BLaER1 (cell line): ENCODE data around the gene EPAS1.
A peak's percentile ranks its signal among the peaks of the same experiment; 100 is the strongest.

Experiments
- H3K27ac ChIP-seq: shearing (Covaris generic); formaldehyde crosslinking; 2 replicates; pipeline ENCODE4 v1.8.1; 2022
- H3K27me3 ChIP-seq: shearing (Covaris generic); formaldehyde crosslinking; 2 replicates; pipeline ENCODE4 v1.8.1; 2022
- H3K36me3 ChIP-seq: shearing (Covaris generic); formaldehyde crosslinking; 2 replicates; pipeline ENCODE4 v1.8.1; 2022
- H3K4me1 ChIP-seq: shearing (Covaris generic); formaldehyde crosslinking; 2 replicates; pipeline ENCODE4 v1.8.1; 2022
- H3K4me2 ChIP-seq: shearing (Covaris generic); formaldehyde crosslinking; 2 replicates; pipeline ENCODE4 v1.8.1; 2022
- H3K4me3 ChIP-seq: shearing (Covaris generic); formaldehyde crosslinking; 2 replicates; pipeline ENCODE4 v1.8.1; 2022
- H3K9ac ChIP-seq: shearing (Covaris generic); formaldehyde crosslinking; 2 replicates; pipeline ENCODE4 v1.8.1; 2022
- H3K9me3 ChIP-seq: shearing (Covaris generic); formaldehyde crosslinking; 2 replicates; pipeline ENCODE4 v1.8.1; 2022
- H4K20me1 ChIP-seq: shearing (Covaris generic); formaldehyde crosslinking; 2 replicates; pipeline ENCODE4 v1.8.1; 2022
- Cebpa-rat ChIP-seq: shearing (Covaris generic); IDR thresholded peaks from 2 replicates; pipeline ENCODE4 v1.8.1; 2022

The EPAS1 gene

DNA sequence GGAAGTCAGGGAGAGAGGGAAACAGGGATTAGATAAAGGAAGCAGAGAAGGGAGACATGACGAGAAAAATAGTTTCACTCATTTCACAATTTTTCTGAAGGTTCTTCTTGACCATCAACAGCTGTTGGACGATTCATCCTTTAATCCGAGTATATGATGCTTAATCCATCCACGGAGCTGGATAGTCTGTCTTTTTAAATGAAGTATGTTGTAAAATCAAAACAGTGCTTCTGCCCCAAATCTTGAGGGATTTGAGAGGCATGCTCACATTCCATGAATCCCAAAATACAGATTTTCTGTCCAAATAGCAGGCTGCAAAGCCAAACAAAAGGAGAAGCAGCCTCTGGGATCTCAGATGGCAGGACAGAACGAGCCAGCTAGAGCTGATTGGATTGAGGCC lies 47.5 kb downstream of the EPAS1 start:
- Histone ChIP-seq H4K20me1 (no peaks in the 10 kb centered on the region), H3K4me3 (no peak overlapping the region), H3K27ac (no peak overlapping the region), H3K27me3 (no peaks in the 10 kb centered on the region), H3K9me3 (no peaks in the 10 kb centered on the region), H3K9ac (no peak overlapping the region), H3K36me3 (no peaks in the 10 kb centered on the region), H3K4me1 (peaks cover 67% of the 10 kb centered on the region), H3K4me2 (no peak overlapping the region)
- no peak for TF ChIP-seq Cebpa-rat

DNA sequence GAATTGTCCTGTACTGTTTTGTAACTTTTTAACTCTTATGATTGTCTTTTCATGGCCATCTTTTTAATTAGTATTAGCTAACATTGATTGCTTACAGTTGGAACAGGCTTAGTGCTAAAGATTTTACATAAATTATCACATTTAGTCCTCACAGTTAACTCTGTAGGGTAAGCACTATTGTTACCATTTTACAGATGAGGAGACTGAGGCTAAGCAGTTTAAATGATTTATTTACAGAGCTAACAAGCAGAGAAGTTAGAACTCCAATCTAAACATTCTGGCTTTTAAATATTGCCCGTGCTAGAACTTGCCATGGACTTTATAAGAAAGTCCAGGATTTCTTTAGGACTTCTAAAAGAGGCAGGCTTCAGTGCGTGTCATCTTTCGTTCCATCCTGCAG lies 48.6 kb downstream of the EPAS1 start:
- no peak overlapping the region for H3K4me2 ChIP-seq
- H3K36me3 ChIP-seq = no peaks in the 10 kb centered on the region
- peaks cover 67% of the 10 kb centered on the region for H3K4me1 ChIP-seq
- H3K9me3 ChIP-seq = no peaks in the 10 kb centered on the region
- no peak overlapping the region for H3K9ac ChIP-seq
- H3K27me3 ChIP-seq = no peaks in the 10 kb centered on the region
- TF ChIP-seq Cebpa-rat = no peak
- no peak overlapping the region for H3K27ac ChIP-seq
- no peaks in the 10 kb centered on the region for H4K20me1 ChIP-seq
- H3K4me3 ChIP-seq = no peak overlapping the region

DNA sequence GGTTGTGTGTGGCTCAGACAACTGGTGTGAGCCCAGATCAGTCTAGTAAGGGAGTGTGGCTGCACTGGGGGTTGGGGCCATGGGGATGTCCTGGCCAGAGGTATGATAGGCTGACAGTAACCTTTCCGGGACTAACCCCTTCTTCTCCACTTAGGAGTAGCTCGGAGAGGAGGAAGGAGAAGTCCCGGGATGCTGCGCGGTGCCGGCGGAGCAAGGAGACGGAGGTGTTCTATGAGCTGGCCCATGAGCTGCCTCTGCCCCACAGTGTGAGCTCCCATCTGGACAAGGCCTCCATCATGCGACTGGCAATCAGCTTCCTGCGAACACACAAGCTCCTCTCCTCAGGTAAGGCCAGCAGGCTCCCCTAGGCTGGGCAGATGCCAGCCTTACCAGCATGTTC lies 49.5 kb downstream of the EPAS1 start:
- no peak overlapping the region for H3K4me3 ChIP-seq
- no peaks in the 10 kb centered on the region for H4K20me1 ChIP-seq
- H3K4me2 ChIP-seq = peak overlapping the region; percentile 91
- H3K4me1 ChIP-seq = peaks cover 71% of the 10 kb centered on the region
- no peaks in the 10 kb centered on the region for H3K36me3 ChIP-seq
- H3K27ac ChIP-seq = peak overlapping the region; percentile 85
- no peak overlapping the region for H3K9ac ChIP-seq
- H3K27me3 ChIP-seq = no peaks in the 10 kb centered on the region
- no peaks in the 10 kb centered on the region for H3K9me3 ChIP-seq
- TF ChIP-seq Cebpa-rat = no peak

DNA sequence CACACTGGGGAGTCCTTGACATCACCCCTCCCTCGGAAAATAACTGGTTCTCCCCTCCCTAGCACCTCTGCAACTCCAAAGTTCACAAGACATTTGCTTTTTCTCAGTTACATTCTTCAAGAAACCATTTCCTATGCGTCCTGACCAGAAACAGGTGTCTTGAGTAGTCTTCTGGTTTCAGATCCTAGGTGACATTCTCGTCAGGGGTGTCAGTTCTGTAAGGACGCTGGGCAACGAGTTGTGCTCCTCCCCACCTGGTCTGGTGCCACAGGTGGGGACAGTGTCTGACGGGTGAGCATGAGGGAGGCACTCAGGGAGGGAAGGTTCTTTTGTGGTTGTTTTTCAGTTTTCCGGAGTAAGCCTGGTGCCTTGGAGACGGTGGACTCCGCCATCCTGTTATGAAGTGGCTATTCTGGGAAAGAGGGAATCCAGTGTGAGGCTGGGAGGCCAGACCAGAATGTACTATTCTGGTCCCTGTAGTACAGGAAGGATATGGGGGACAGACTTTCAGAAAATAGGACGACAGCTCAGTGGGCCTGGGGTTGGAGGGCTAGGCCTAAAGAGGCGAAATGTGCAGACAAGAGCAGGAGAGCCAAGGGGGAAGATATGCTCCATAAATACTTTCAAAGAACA lies 50.6 kb downstream of the EPAS1 start:
- H3K36me3 ChIP-seq = no peaks in the 10 kb centered on the region
- peak overlapping the region; percentile 37 for H3K4me3 ChIP-seq
- no peaks in the 10 kb centered on the region for H3K27me3 ChIP-seq
- peaks cover 72% of the 10 kb centered on the region for H3K4me1 ChIP-seq
- TF ChIP-seq Cebpa-rat = no peak
- H3K27ac ChIP-seq = peak overlapping the region; percentile 85
- H3K4me2 ChIP-seq = peak overlapping the region; percentile 91
- H3K9ac ChIP-seq = peak overlapping the region; percentile 55; the same call in 1 of the 2 replicates
- H4K20me1 ChIP-seq = no peaks in the 10 kb centered on the region
- H3K9me3 ChIP-seq = no peaks in the 10 kb centered on the region

DNA sequence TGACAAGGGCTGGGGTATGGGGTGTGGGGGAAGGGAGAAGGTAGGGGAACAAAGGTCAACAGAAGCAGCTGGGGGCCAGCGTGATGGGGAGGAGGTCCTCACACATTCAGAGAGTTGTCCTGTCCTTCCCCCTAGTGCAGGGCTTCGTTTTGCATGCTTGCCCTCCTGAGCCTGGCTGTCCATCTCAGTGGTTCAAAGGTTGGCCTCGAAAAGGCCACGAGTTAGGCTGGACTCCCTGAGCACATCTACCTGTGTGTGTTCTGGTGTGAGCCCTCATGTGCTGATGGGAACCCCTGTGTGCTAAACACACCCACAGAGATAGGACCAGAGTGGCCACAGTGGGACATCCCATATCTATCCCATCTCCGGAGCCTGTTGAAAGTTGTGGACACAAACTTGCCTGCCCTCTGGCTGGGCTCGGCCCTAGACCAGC lies 51.9 kb downstream of the EPAS1 start:
- no peaks in the 10 kb centered on the region for H3K27me3 ChIP-seq
- H3K9me3 ChIP-seq = no peaks in the 10 kb centered on the region
- H3K27ac ChIP-seq = peak overlapping the region; percentile 85
- H3K4me2 ChIP-seq = peak overlapping the region; percentile 91
- no peaks in the 10 kb centered on the region for H3K36me3 ChIP-seq
- no peaks in the 10 kb centered on the region for H4K20me1 ChIP-seq
- peaks cover 82% of the 10 kb centered on the region for H3K4me1 ChIP-seq
- no peak overlapping the region for H3K9ac ChIP-seq
- H3K4me3 ChIP-seq = no peak overlapping the region
- no peak for TF ChIP-seq Cebpa-rat

DNA sequence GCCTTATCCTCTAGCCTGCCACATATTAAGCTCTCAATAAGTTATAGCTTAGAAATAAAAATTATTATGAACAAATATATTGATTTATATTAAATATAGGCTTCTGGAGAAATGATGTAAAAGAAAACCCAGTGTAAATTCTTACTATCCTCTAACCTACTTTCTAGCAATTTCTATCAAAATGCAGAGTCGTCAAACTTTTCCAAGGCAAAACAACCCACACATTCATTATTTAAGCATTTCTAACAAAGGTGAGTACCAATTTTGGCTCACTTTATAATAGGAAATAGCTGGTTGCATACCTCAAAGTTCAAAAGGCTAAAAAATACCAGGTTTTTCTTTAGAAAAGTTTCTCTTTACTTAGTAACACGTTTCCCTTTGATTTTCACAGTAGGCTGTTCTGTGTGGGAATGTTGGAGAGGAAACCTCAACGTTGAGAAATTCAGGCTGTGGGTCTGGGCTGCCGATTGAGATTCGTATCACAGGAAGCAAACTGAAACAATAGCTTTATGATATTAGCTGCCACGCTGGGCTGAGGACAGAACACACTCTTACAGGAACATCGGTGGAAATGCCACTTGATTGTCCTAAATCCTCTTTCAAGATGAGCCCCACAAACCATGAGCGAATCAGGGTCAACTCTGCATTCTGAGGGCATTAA lies 53.0 kb downstream of the EPAS1 start:
- peak overlapping the region; percentile 56; the same call in 1 of the 2 replicates for H3K4me3 ChIP-seq
- H3K27me3 ChIP-seq = no peaks in the 10 kb centered on the region
- peak overlapping the region; percentile 85 for H3K27ac ChIP-seq
- H3K4me2 ChIP-seq = peak overlapping the region; percentile 91
- peaks cover 92% of the 10 kb centered on the region for H3K4me1 ChIP-seq
- no peaks in the 10 kb centered on the region for H3K9me3 ChIP-seq
- H3K36me3 ChIP-seq = no peaks in the 10 kb centered on the region
- peak overlapping the region; percentile 71; the same call in 1 of the 2 replicates for H3K9ac ChIP-seq
- no peak for TF ChIP-seq Cebpa-rat
- H4K20me1 ChIP-seq = no peaks in the 10 kb centered on the region

DNA sequence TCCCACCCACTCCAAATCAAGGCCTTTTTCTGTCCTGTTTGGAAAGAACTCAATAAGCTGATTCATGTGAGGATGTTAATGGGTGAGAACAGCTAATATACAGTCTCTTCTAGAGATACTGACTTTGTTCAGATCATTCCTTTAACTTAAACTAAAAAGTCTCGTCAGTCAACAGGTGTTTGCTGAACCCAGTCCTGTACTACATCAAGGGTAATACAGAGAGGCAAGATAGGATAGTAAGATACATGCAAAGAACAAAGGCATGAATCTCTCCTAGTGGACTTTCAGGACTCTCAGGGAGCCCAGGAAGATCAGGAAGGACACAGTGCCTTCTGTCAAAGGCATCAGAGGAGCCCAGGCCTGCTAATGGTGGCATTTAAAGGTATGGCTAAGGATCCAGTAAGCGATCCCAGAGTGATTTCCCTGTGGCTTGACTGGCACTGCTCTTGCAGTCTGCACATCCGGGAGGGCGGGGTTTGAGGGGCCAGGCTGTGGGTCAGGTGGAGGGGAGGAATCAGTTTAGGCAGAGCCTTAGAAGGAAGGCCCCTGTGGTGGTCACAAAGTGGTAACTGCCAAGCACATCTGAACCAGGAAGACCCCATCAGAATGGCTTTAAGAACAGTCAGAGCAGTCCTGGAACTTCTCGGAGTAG lies 54.0 kb downstream of the EPAS1 start:
- Histone ChIP-seq H3K27me3 (no peaks in the 10 kb centered on the region), H4K20me1 (no peaks in the 10 kb centered on the region), H3K27ac (peak overlapping the region; percentile 85), H3K4me2 (peak overlapping the region; percentile 91), H3K36me3 (peaks cover 4% of the 10 kb centered on the region; the same call in 1 of the 2 replicates), H3K4me1 (peaks cover 100% of the 10 kb centered on the region), H3K9me3 (peaks cover under 1% of the 10 kb centered on the region; the same call in 1 of the 2 replicates), H3K9ac (peak overlapping the region; percentile 71), H3K4me3 (peak overlapping the region; percentile 56)
- no peak for TF ChIP-seq Cebpa-rat

DNA sequence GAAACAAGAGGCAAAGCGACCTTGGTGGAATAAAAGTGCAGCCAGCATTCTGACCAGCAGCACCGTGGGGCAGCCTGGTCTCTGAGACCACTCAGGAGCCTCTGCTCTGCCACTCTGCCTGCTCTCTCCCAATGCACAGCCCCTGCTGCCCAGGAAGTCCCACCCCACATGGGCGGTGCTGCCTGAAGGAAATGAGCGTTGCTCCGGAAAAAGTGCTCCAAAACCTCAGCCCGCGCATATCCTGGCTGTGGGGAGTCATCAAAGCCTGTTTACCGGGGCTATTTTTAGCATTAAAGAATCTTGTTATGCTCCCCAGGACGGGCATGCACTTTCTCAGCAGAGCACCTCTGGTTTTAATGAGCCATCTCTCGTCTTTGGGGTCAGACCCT lies 54.5 kb downstream of the EPAS1 start:
- no peak for TF ChIP-seq Cebpa-rat
- Histone ChIP-seq H3K4me3 (peak overlapping the region; percentile 56), H3K4me2 (peak overlapping the region; percentile 91), H3K9ac (peak overlapping the region; percentile 71), H4K20me1 (no peaks in the 10 kb centered on the region), H3K27ac (peak overlapping the region; percentile 85), H3K4me1 (peaks cover 100% of the 10 kb centered on the region), H3K9me3 (peaks cover 6% of the 10 kb centered on the region; the same call in 1 of the 2 replicates), H3K36me3 (peaks cover 10% of the 10 kb centered on the region; the same call in 1 of the 2 replicates), H3K27me3 (no peaks in the 10 kb centered on the region)

DNA sequence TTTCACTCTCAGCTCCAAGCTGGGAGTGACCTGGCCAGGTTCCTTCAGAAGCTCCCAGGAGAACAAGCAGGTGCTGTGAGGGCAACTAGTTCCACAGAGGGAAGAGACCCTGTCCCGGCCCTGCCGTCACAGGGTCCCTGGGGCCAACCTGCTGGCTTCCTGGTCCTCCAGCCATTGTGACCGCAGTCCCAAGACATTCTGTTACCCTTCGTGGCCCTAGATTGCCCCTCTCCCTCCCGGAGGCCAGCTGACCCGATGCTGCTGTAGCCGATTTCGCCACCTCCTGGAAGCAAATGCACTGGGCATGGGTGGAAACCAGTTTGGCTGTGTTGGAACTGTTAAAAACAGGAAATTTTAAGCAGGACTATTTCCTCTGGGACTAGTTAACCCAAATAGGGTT lies 55.4 kb downstream of the EPAS1 start:
- peak; percentile 38; the same call in 1 of the 2 replicates for TF ChIP-seq Cebpa-rat

DNA sequence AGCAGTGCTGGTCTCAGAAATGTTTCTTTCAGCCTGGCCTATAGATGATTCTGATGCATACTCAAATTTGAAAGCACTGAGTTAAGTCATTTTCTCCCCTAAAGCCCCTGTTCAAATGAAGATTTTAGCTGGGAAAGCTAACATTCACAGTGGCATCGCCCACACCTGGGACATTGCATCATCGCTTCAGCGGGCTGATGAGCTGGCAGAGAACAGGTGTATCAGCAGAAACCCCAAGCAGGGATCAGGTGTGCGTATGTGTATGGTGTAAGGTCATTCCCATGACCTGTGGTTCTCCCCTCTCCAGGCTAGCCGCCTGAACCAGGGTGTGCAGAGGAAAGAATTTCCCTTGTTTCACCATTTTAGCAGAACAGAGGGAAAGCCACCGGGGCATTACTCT lies 56.3 kb downstream of the EPAS1 start:
- no peaks in the 10 kb centered on the region for H3K27me3 ChIP-seq
- peak overlapping the region; percentile 71; the same call in 1 of the 2 replicates for H3K9ac ChIP-seq
- H3K36me3 ChIP-seq = peaks cover 11% of the 10 kb centered on the region; the same call in 1 of the 2 replicates
- H3K9me3 ChIP-seq = peaks cover 9% of the 10 kb centered on the region; the same call in 1 of the 2 replicates
- H4K20me1 ChIP-seq = no peaks in the 10 kb centered on the region
- peaks cover 100% of the 10 kb centered on the region for H3K4me1 ChIP-seq
- 0 out of 2 replicates have a peak overlapping the region, but pooled peaks have one; percentile 56 for H3K4me3 ChIP-seq
- peak overlapping the region; percentile 91 for H3K4me2 ChIP-seq
- peak; percentile 48; the same call in 1 of the 2 replicates for TF ChIP-seq Cebpa-rat
- peak overlapping the region; percentile 85 for H3K27ac ChIP-seq

More for the DNA sequence above, 55.4 kb downstream of the EPAS1 start:
- no peaks in the 10 kb centered on the region for H4K20me1 ChIP-seq
- peaks cover 9% of the 10 kb centered on the region; the same call in 1 of the 2 replicates for H3K9me3 ChIP-seq
- peak overlapping the region; percentile 56 for H3K4me3 ChIP-seq
- peak overlapping the region; percentile 71 for H3K9ac ChIP-seq
- peak overlapping the region; percentile 91 for H3K4me2 ChIP-seq
- H3K27ac ChIP-seq = peak overlapping the region; percentile 85
- no peaks in the 10 kb centered on the region for H3K27me3 ChIP-seq
- H3K36me3 ChIP-seq = peaks cover 11% of the 10 kb centered on the region; the same call in 1 of the 2 replicates
- peaks cover 100% of the 10 kb centered on the region for H3K4me1 ChIP-seq
